Esophagus squamous epithelium (tissue), 4 donors: ENCODE results near the gene PHLDB2.

ENCODE experiments used
- CTCF ChIP-seq, 6 experiments: fragments of 450-650 bp in 4 of 6; fragments of 200-600 bp in 2 of 6; sonication (generic) in 2 of 6; IDR thresholded peaks; one replicate each; pipeline ENCODE4 v1.5.1; 2016 to 2019; ENCODE audit warnings: antibody characterized with exemption in 6 of 6, mild to moderate bottlenecking in 4 of 6, moderate library complexity in 4 of 6
- POLR2A ChIP-seq, 4 donors: fragments of 450-650 bp; IDR thresholded peaks; one replicate each; pipeline ENCODE4 v1.6.1; 2017; ENCODE audit warnings: antibody characterized with exemption in 4 of 4, mild to moderate bottlenecking in 4 of 4, moderate library complexity in 3 of 4

- TF ChIP-seq CTCF (IDR thresholded peaks at IDR 0.05) (no peak), POLR2A (IDR thresholded peaks at IDR 0.05) (no peak)
Observed at GRCh38 chr3:112004187-112004586, 145.1 kb downstream of the PHLDB2 start.
